ENCODE results near the gene ADAMTS12. TPM values are rescaled to one million over a fixed set of nuclear protein-coding genes. Genes with fewer than 3 reads are reported as not detected.
"Not testable (repeated sequence)": the region's sequence is repeated elsewhere in the genome, so short reads cannot be mapped to it uniquely, and the experiment has no call there.

ADAMTS12 gene
- total RNA-seq, 1 donor from 2014 or later, result 2.3 TPM

DNA sequence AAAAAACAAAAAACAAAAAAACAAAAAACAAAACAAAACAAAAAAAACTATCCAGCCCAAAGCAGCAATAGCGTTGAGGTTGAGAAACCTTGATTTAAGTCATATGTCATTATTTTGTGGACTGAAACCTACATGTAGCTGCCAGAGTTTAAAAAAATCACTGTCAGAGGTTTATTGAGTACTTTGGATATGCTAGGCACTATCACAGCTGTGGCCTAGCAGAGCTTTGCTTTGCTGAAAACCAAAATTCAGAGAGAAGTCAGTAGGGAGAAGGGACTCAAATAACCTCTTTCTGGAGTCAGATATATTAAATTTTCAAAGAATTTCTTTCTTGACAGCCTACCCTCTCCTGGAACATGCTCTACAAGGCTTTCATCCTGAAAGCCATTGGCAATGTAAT, 299.5 kb downstream of the ADAMTS12 start:
- no peak for DNase-seq (ENCODE audit: low read depth)

DNA sequence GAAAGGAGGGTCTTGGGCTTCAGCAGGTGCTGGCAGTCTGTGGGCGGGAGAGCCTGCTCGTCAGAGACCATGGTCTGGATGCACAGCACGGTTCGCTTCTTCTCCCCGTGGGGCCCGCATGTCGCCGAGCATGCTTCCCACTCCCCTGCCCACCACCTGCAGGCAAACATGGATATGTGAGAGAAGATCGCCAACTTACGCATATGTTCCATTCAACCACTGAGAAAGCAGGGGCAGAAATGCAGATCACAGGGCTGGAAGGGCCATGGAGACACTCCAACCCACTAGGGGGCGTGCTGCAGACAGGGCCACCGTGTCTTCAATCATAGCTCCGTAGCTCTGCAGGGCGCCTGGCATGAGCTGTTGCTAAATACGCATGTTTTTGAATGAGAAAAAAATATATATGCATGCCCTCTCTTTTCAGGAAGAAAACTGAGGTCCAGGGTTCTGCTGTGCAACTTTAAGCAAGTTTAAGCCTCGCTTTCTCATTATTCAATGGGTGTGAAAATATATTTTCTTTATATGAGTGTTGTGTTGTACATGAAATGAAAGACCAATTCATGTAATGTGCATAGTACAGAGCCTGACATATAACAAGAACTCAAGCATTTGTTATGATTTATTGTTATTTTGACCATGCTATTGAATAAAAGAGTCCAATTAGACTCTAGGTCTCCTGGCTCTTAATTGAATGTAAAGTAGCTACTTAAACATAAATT, 303.0 kb downstream of the ADAMTS12 start:
- no peak for DNase-seq (ENCODE audit: low read depth)

DNA sequence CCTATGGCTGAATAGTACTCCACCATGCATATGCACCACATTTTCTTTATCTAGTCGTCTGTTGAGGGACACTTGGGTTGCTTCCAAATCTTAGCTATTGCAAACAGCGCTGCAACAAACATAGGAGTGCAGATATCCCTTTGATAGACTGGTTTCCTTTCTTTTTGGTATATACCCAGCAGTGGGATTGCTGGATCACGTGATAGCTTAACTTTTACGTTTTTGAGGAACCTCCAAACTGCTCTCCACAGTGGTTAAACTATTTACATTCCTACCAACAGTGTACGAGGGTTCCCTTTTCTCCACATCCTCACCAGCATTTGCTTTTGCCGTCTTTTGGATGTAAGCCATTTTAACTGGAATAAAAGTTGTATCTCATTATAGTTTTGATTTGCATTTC, 308.5 kb downstream of the ADAMTS12 start:
- DNase-seq (ENCODE audit: low read depth), result no peak

DNA sequence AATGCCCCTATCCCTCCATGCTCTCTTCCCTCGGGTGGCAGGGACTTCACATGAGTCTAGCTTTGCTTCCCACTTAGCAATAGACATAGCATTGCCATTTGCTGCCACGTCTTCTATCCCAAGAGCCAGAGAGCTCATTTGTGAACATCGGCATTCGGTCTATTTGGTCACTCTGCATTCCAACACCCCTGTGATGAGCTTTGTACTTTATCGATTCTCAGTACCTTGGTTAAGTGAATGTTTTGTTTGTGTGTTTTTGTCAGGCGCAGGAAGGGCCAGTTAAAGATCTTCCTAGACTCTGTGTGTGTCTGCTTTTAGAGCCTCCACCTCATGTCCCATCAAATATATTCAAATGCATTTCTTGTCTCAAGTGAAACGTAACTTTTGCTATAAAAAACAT, 309.4 kb downstream of the ADAMTS12 start:
- DNase-seq (ENCODE audit: low read depth), result no peak

DNA sequence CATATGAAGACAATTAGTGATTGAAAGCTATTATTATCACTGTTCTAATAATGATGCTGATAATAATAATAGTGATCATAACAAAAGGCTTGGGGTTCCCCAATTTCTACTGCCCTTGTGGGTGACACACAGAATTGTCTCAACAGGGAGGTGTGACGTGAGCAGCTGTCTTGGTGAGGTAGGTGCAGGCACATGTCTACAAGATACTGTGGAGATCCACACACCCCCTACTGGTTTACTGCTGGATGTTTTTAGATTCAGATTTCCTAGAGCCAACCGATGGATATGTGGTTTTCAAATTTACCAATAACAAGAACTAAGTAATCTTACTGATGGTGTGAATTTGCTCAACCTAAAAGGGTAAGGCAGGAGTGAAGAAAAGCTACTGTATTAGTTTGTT, 312.0 kb downstream of the ADAMTS12 start:
- DNase-seq (ENCODE audit: low read depth), result no peak

DNA sequence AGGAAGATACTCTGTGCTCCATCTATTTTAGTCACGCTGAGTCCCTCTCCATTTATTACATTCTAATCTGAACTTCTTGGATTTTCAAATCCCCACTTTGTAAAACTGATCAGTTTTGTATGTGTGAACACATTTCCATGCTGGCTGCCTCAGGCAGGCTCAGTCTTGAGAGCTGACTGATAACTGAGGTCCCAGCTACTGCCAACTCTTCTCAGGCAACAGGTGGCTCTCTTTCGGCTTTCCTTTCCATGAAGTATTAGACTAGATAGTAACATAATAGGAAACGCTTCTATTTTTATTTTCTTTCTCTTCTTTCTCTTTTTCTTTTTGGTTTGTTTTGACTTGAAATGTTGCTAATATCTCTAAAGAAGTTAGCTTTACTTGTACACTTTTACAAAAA, 312.6 kb downstream of the ADAMTS12 start:
- DNase-seq (ENCODE audit: low read depth), result no peak

DNA sequence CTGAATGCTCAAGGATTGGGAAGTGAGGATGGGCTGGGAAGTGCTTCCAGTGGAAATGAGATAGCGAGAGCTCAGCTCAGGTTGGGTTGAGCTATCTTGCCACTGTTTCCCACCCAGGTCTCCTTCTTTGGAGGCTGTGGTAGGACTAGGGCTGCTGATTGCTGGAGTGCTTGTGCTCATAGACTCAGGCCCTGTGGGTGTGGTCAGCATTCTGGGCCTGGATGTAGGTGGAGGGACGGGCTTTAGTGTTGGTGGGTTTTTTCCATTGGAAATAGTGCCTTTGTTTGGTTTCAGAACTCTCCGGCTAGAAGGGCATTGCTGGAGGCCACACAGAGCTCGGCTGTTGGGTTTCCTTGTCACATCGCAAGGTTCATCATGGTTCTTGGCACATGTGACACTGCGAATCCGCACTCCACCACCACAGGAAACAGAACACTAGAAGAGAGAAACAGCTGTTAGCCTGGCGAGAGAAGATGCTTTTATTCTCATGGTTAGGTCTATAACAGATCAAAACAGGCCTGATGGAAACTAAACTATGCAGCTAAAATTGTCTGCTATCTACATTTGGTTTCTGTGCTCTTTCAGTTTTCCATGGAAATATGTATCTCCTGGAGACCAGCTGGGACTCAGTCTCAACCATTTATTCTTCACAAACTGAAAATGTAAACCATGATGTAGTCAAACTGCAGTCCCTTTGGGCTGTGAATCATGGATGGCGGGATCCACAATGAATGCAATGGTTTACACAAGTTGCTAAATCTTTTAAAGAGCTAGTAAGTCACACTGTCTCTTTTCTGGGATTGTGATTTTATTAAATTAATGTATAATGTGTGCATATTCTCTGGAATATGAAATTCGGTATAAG, 314.8 kb downstream of the ADAMTS12 start:
- no peak for DNase-seq (ENCODE audit: low read depth)

DNA sequence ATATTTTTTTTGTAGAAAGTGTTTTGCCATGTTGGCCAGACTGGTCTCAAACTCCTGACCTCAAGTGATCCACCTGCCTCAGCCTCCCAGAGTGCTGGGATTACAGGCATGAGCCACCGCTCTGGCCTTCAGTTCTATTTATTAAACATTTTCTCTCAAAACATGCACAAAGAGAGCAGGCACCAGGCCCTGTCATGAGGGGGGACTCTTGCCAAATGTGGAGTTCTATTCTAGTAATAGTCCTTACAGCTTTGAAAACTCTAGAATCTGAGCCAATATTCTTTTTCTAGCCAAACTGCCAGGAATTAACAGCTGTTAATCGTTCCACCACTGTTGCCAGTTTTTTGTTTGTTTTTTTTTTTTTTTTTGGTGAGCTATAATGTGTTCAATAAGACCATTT, 326.5 kb downstream of the ADAMTS12 start:
- no peak for DNase-seq (ENCODE audit: low read depth)

DNA sequence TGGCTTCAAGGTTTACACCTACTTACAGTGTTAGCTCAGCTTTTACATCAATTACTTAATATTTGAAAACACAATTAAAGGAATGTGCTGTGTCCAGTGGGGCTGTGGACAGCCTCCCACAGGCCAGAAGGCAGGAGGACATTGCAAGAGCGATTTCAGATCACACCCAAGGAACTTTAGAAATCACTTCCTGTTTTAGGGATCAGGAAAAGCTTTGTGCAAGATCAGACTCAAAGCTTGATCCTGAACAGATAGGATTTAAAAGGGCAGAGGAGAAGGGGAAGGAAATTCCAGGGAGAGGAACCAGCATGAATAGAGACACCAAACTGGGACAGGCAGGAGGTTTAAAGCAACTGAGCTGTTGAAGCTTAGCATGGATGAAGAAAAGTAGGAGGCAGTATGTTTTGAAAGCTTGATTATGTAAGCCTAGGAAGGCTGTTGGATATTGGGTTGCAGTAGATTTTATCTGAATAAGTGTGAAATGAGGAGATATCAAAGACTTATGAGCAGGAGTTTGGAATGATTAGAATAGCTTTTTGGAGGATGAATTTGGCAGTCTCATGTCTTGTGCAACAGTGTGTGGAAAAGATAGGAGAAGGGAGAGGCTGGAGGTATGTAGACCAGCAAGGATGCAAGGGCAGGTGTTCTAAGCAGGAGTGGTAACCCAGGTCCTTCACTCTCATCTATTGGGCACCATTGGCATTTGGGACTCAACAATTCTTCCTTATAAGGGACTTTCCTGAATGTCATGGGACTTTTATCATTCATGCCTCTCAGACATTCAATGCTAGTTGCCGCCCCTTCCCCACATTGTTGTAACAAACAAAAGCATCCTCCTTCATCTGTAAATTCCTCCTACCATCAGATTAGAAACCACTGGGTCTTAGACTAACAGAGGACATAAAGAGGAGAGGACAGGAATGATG, 327.5 kb downstream of the ADAMTS12 start:
- DNase-seq (ENCODE audit: low read depth), result no peak

DNA sequence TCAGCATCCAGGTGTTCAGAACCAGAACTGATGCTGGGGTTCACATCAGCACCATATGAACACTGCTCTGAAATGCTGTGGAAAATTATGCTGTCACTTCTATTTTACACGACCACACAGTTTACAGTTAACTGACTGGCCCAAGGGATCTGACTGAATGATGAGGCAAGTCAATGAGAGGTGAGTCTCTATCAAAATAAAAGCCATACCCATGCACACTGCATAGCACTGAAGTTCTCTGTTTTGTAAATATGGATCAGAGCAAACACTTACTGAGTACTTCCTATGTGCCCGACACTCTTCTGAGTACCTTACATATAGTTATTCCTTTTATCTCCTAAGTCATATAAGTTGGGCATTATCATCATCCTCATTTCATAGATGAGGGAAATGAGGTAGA, 328.3 kb downstream of the ADAMTS12 start:
- no peak for DNase-seq (ENCODE audit: low read depth)

DNA sequence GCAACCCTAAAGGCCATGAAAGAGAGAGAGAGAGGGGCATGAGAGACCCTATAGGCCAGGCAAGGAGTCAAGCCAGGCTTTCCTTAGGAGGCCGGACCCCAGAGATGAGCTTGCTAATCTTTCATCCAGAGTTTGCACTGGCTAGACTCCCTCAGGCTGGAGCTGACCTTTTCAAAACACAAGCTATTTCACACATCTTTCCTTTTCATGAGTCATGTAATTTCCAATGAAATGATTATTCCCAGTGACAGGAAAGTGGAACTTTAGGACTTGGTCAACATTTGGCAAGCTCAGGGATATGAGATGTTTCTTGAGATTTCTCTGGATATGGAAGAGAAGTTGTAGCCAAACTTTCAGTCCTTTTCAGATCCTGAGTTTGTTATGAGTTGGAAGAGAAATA, 333.3 kb downstream of the ADAMTS12 start:
- DNase-seq (ENCODE audit: low read depth), result peak; percentile 5

DNA sequence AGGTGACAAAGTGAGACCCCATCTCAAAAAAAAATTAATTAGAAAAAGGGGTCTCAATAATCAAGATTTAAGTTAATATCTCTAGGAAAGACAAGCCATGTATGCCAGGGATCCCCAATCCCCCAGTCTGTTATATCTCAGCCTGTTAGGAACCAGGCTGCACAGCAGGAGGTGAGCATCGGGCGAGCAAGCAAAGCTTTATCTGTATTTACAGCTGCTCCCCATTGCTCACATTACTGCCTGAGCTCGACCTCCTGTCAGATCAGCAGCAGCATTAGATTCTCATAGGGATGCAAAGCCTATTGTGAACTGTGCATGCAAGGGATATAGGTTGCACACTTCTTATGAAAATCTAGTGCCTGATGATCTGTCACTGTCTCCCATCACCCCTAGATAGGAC, 334.2 kb downstream of the ADAMTS12 start:
- DNase-seq (ENCODE audit: low read depth), result no peak

DNA sequence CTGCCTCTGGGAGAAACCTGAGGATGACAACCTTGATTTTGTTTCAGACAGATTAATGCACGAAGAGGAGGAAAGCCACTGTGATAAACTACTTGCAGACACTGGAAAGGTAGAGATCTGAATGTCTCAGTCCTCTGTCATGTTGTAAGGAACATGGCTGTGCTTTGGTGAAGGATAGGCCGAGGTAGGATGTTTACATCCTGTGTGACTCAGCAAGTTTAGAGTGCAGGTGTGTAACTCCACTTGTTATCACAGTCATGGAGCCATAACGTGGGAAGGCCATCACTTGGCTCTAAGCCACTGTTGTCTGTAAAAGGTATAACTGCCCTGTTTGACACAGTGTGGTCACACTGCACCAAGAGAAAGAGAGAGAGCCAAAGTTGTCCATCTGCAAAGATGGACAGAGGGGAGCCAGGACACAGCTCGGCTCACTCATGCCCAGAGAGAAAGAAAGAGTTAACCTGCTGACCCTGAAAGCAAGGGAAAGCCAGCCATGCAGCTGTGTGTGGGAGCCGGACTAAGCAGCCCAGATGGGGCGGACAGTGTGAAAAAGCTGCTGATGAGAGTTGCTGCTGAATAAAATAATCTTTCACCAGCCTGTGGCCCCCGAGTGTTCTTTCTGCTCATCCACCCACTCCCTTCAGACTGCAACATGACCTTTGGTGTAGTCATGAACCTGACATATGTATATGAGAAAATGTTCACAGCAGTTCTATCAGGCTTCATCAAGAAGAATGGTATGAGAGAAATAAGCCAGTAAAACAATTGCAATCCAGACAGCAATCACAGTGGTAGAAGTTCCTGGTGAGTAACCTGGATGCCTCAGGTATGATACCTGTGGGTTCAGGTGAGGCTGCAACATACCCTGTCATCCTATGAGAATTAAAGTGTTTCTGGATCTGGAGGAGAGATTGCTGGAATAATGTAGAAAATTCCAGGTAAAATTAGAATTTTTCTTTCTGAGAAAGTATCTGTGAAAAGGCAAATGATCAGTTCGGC, 335.2 kb downstream of the ADAMTS12 start:
- DNase-seq (ENCODE audit: low read depth), result no peak

DNA sequence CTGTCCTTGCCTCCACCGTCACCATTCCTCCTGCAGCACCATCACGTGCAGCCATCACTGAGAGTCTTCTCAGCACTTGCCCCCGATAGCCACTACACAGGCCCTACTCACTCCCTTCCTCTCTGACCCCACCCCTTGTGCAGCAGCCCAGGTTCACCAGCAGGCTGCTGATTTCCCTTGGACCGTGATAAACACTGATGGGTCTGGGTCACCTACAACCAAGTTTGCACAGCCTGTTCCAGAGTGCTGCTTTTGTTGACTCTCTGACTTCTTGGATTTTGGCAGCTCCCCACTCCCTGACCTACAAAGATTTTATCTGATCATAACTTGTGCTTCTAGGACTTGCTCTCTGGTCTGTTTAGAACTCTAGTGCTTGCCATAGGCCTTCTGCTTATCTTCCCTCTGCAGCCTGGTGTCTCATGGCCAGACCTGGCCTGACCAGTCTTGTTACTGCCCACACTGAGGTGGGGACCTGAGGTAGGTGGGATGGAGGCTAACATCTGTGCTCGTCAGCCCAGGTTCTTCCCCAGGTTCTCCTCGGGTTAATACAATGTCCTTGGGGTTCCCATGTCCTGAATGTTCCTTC, 341.7 kb downstream of the ADAMTS12 start:
- DNase-seq (ENCODE audit: low read depth), result no peak

DNA sequence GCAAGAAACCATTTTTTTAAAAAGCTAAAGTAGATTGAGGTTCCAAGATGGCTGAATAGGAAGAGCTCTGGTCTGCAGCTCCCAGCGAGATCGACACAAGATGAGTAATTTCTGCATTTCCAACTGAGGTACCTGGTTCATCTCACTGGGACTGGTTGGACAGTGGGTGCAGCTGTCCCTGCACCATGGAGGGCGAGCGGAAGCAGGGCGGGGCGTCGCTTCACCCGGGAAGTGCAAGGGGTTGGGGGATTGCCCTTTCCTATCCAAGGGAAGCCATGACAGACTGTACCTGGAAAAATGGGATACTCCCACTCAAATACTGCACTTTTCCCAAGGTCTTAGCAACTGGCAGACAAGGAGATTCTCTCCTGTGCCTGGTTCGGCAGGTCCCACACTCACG, 352.0 kb downstream of the ADAMTS12 start:
- not testable (repeated sequence) for DNase-seq (ENCODE audit: low read depth)

DNA sequence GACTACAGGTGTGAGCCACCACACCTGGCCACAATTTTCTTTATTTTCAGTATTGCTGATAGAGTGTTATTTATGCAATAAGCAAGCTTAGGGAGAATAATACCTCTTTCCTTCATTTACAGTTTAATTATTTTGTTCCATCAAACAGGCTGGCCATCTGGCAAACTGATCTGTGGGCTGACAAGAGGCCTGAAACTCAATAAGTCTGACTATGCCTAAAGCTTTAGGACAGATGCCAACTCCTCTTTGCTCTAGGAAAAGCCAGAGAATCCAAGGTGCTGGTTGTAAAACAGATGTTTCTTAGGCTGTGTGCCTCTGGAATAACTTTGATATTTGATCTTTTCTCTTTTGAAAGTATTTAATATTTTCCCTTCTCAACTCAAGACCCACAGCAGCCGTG, 352.6 kb downstream of the ADAMTS12 start:
- DNase-seq (ENCODE audit: low read depth), result no peak

DNA sequence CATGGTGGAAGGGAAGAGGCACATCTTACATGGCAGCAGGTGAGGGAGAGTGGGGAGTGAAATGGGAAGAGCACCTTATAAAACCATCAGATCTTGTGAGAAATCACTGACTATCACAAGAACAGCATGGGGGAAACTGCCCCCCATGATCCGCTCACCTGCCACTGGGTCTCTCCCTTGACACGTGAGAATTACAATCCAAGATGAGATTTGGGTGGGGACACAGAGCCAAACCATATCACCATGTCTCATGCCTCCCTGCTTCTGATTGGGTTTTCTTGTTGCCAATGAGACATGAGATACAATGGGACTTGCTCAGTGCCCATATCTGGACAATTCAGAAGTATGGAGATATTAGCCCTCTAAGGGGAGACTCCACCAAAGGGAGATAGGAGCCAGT, 353.6 kb downstream of the ADAMTS12 start:
- no peak for DNase-seq (ENCODE audit: low read depth)

DNA sequence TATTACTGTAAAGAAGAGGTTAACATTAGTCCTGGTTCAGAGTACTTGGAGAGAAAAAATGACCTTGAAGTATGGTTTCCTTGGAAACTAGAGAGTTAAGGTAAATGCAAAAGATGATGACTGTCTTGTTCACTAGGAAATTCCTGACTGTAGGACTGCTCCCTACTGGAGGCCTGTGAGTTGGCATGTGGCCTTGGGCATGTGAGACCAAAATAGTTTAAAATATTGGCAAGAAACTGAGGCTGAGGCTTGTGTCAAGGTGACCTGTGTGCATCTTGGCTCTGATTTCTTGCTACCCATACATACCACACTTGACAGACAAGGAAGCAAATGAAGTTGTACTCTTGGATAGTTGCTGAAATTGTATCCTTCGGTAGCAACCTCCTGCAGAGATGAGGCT, 354.6 kb downstream of the ADAMTS12 start:
- DNase-seq (ENCODE audit: low read depth), result no peak

DNA sequence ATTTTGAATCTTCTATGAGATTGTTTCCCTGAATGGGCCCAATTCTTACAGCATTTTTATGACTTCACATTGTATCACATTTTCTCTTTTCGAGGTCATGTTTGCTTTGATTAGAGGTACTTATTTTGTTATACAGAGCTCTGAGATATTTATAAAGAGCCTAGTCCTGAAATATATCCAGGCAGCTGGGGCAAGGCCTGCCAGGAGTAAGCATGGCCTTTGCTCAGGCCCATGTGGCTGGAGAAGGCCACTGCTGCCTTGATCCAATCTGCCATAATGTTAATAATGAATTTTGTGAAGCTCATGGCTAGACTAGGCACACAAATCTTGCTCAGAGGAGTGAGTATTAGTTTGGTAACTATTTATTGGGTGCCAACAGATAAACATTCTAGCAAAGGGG, 355.0 kb downstream of the ADAMTS12 start:
- DNase-seq (ENCODE audit: low read depth), result no peak

DNA sequence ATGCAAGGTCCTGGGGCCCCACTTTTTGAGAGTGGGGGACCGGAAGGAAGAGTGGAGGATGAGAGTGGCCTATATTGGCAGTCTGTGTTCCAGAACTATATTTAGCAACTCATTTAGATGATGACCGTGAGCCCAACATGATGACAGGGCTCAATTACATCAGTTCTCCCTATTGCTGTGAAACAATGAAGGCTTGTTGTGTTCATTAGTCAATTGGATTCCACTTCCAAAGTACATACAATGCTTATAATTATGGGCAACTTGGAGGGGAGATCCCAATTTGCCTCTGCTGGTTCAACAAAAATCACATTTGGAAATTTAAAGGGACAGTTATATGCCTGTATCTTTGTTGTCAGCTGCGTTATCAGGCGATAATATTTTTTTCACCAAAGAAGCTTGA, 360.0 kb downstream of the ADAMTS12 start:
- DNase-seq (ENCODE audit: low read depth), result no peak

DNA sequence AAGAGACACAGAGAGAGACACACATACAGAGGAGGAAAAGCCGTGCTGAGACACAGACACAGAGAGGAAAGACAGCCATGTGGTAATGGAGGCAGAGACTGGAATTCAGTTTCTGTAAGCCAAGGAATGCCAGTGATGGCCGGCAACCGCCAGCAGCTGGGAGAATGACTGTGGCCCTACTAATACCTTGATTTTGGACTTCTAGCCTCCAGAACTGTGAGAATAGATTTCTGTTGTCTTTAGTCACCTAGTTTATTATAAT, 360.8 kb downstream of the ADAMTS12 start:
- DNase-seq (ENCODE audit: low read depth), result no peak
